MG63 (cell line): ENCODE results near the gene KIF6. TPM values are rescaled to one million over a fixed set of nuclear protein-coding genes. Genes with fewer than 3 reads are reported as not detected.

Experiments
- DNase-seq: peaks from one replicate; pipeline ENCODE4 v3.0.0-alpha.2; 2020
- H3K27me3 ChIP-seq: fragments of 250-450 bp; sonication (Bioruptor Pico); 2 replicates; pipeline ENCODE4 v1.5.1; 2020; ENCODE audit warnings: mild to moderate bottlenecking, moderate library complexity
- H3K36me3 ChIP-seq: fragments of 250-450 bp; sonication (Bioruptor Pico); 2 replicates; pipeline ENCODE4 v1.5.1; 2020; ENCODE audit warnings: mild to moderate bottlenecking, moderate library complexity
- H3K4me3 ChIP-seq: fragments of 250-450 bp; sonication (Bioruptor Pico); 2 replicates; pipeline ENCODE4 v1.5.1; 2020; ENCODE audit warnings: mild to moderate bottlenecking, moderate library complexity
- H3K9me3 ChIP-seq: fragments of 250-450 bp; sonication (Bioruptor Pico); 2 replicates; pipeline ENCODE4 v1.5.1; 2020; ENCODE audit warnings: mild to moderate bottlenecking, moderate library complexity
- total RNA-seq: library from RNA; depleted of rRNA; stranded (reverse); fragments of >200 nt; shearing (Covaris generic); gene quantifications from 2 replicates; pipeline ENCODE4 v1.2.3, GENCODE V29; 2014; ENCODE audit warnings: low replicate concordance

Gene KIF6
- total RNA-seq, 1 experiment from 2014 or later, result not detected

- DNase-seq, result no peak
- no peaks in the 10 kb centered on the region for H3K27me3 ChIP-seq
- no peak overlapping the region for H3K4me3 ChIP-seq
- H3K9me3 ChIP-seq, result no peaks in the 10 kb centered on the region
- no peaks in the 10 kb centered on the region for H3K36me3 ChIP-seq
These were observed 386.8 kb downstream of the KIF6 start for GRCh38 chr6:39338397-39338796.

DNA sequence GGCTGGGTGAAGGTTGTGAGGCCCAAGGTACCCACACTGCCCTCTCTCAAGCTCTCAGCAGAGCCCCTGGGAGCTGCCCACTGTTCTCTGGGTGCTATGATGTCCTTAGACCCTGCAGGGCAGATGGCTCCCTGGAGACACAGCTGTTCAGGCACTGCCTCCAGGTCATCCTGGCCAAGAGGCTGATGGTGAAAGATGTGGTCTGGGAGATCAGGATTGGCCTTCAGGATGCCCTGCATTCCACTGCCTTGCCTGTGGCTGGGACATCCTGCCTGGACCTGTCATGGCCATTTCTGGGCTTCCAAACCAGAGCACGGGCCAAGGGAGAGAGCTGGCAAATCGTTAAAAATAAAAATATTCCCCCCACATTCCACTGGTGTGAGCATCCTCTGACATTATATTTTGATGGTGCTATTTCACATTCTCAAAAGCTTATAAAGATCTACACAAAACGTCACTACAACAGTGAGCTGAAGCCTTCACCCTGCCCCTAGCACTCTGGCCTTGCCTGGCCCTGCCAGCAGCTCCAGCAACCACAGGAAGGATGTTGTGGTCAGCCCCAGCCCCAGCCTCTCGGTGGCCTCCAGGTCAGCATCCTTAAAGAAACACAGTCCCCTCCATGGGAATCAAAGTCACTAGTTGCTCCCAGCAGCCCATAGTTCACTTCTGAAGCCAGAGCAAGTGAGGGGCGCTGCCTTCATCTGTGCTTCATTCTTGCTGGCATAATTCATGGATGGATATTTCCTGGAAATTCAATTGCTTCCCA, 389.2 kb downstream of the KIF6 start:
- Histone ChIP-seq H3K4me3 (no peak overlapping the region), H3K9me3 (no peaks in the 10 kb centered on the region), H3K27me3 (no peaks in the 10 kb centered on the region), H3K36me3 (no peaks in the 10 kb centered on the region)
- peak; percentile 9 for DNase-seq

DNA sequence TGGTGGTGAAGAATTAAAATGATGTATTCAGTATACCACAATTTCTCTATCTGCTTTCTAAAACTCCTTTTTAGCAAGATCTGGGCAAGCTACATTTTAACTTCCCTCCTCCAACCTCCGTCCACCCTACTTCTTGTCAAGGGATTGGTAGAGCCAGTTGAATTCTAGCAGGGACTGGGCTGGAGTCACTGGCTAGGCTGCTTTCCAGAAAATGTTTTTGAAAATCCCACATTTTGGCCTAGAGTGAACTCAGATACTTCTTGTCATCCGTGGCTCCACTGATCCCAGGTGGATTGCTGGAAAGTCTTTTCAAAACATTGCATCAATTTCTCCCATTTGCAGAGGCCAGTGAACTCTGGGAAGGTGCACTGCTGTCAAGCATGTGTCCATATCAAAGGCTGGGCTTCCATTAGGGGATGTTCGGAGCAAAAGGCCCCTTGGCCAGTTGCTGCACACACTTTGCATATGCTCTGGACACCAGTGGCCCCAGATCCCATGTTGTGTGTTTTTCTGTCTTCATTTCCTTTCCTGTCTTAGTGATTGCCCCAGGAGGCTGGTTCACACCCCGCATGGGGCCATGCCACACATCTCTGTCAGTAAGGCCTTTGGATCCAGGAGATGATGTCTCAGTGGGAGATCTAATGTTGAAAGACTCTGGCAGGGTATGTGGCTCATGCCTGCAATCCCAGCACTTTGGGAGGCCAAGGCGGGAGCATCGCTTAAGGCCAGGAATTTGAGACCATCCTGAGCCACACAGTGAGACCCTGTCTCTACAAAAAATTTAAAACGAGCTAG, 391.4 kb downstream of the KIF6 start:
- no peak overlapping the region for H3K4me3 ChIP-seq
- no peaks in the 10 kb centered on the region for H3K36me3 ChIP-seq
- no peaks in the 10 kb centered on the region for H3K9me3 ChIP-seq
- no peaks in the 10 kb centered on the region for H3K27me3 ChIP-seq
- DNase-seq, result no peak

GRCh38 chr6:39330476-39330875, 394.7 kb downstream of the KIF6 start:
- Histone ChIP-seq H3K36me3 (no peaks in the 10 kb centered on the region), H3K9me3 (no peaks in the 10 kb centered on the region), H3K27me3 (no peaks in the 10 kb centered on the region), H3K4me3 (no peak overlapping the region)
- no peak for DNase-seq

GRCh38 chr6:39330057-39330456, 395.2 kb downstream of the KIF6 start:
- no peak overlapping the region for H3K4me3 ChIP-seq
- H3K9me3 ChIP-seq, result no peaks in the 10 kb centered on the region
- H3K36me3 ChIP-seq, result no peaks in the 10 kb centered on the region
- DNase-seq, result no peak
- no peaks in the 10 kb centered on the region for H3K27me3 ChIP-seq

DNA sequence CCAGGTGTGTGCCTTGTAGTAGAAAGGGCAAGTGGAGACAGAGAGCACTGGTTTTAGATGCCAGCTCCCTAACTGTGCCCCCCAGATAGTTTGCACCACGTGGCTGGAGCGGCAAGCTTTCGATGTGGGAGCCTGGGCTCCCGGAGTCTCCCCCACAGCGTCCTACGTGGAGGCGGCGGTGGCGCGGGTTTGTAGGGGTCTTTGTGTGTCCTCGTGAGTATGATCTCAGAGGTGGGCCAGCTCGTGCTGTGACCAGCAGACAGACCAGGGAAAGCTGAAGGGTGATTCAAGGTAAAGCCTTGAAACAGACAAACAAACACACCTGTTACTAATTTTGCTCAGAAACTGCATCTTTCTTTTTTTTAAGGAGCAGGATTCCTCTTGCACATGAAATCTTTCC, 397.1 kb downstream of the KIF6 start:
- no peak for DNase-seq
- Histone ChIP-seq H3K27me3 (no peaks in the 10 kb centered on the region), H3K9me3 (no peaks in the 10 kb centered on the region), H3K36me3 (no peaks in the 10 kb centered on the region), H3K4me3 (no peak overlapping the region)

DNA sequence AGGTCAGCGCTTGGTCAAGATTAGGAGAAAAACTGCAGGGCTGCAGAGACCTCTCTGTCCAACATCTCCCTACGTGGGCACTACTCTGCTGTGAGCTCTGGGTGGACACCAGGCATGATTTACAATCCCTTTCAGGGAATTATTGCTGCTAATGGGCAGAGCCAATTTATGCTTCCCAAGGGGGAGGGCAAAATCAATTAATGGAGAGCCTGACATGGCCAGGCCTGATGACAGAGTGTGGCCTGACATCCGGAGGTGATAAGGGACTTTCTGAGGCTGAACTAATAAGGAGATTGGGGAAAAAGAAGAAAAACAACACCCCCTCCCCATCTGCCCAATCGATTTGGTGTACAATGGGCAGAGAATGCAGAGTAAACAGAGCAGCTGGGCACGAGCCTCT, 397.7 kb downstream of the KIF6 start:
- no peaks in the 10 kb centered on the region for H3K27me3 ChIP-seq
- no peak overlapping the region for H3K4me3 ChIP-seq
- H3K36me3 ChIP-seq, result no peaks in the 10 kb centered on the region
- no peaks in the 10 kb centered on the region for H3K9me3 ChIP-seq
- DNase-seq, result no peak

GRCh38 chr6:39322306-39322850, 402.8 kb downstream of the KIF6 start, which contains the start of gene KCNK16:
KCNK16 (minus strand) TSS chr6:39322702; CDS start chr6:39322540, 162 bp downstream.
- no peaks in the 10 kb centered on the region for H3K36me3 ChIP-seq
- no peaks in the 10 kb centered on the region for H3K9me3 ChIP-seq
- no peaks in the 10 kb centered on the region for H3K27me3 ChIP-seq
- no peak for DNase-seq
- H3K4me3 ChIP-seq, result no peak within 1 kb of the TSS

DNA sequence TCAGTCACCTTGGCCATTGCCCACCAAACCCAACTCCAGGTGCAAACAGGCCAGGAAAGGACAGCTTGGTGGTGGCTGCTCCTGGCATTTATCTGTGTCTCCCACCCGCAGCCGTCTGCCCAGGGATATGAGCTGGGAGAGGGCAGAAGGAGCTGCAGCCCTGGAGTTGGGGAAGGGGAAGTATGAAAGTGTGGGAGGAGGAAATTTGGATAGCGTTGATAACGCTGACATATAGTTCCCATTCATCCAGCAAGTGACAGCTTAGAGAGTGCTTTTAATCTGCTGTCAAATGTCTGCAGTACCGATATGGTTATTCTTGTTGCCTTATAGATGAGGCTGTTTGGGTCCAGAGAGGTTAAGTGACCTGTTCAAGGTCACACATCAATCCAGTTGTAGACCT, 403.4 kb downstream of the KIF6 start:
- Histone ChIP-seq H3K9me3 (no peaks in the 10 kb centered on the region), H3K27me3 (no peaks in the 10 kb centered on the region), H3K36me3 (no peaks in the 10 kb centered on the region), H3K4me3 (no peak overlapping the region)
- DNase-seq, result no peak

DNA sequence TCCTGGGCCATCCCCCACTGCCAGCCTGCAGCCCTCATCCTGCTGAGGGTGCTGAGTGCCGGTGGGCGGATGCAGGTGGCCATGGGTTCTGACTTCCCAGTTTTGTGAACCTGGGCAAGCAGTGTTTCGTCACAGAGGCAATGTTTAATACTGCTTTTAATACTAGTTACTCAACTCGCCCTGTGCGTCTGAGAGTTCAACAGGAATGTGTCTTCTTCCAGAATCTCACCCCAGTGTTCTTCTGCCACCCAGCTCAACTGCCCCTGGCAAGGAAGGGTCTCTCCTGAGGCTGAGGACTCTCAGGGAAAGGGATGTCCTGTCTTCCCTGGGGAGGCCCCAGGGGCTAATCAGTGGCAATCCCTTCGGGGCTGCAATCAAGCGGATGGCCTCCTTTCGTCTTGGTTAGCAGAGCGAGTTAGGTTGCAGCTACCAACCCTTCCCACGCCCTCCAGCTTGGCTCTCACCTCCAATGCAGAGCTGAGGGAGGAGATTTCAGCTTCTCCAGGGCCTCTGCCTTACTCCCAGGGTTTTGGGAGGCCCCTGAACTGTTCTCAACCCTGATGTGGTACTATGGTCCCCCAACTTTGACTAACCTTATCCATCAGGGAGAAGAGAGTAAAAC, 404.7 kb downstream of the KIF6 start:
- Histone ChIP-seq H3K9me3 (no peaks in the 10 kb centered on the region), H3K4me3 (no peak overlapping the region), H3K36me3 (no peaks in the 10 kb centered on the region), H3K27me3 (no peaks in the 10 kb centered on the region)
- no peak for DNase-seq

GRCh38 chr6:39319621-39320362, 405.4 kb downstream of the KIF6 start:
- no peak for DNase-seq
- Histone ChIP-seq H3K27me3 (no peaks in the 10 kb centered on the region), H3K36me3 (no peaks in the 10 kb centered on the region), H3K4me3 (no peak overlapping the region), H3K9me3 (no peaks in the 10 kb centered on the region)

DNA sequence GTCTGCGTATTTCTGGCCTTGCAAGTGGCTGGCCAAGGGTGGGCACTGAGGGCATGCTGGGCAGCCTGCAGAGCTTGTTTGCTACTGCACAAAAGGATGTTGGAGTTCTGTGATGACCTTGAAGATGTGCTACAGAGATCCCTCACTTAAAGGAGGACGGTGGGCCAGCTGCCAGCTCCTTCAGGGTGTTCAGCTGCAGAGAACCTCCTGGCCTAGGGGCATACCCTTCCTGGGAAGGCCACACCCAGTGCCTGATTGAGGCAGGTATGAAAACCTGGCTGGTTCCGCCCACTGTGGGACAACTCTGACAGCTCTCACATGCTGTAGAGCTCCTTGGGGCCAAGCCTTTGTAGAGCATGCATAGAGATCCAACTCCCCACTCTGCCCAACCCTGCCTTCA, 408.0 kb downstream of the KIF6 start:
- H3K36me3 ChIP-seq, result no peaks in the 10 kb centered on the region
- no peak for DNase-seq
- no peak overlapping the region for H3K4me3 ChIP-seq
- H3K27me3 ChIP-seq, result no peaks in the 10 kb centered on the region
- no peaks in the 10 kb centered on the region for H3K9me3 ChIP-seq

DNA sequence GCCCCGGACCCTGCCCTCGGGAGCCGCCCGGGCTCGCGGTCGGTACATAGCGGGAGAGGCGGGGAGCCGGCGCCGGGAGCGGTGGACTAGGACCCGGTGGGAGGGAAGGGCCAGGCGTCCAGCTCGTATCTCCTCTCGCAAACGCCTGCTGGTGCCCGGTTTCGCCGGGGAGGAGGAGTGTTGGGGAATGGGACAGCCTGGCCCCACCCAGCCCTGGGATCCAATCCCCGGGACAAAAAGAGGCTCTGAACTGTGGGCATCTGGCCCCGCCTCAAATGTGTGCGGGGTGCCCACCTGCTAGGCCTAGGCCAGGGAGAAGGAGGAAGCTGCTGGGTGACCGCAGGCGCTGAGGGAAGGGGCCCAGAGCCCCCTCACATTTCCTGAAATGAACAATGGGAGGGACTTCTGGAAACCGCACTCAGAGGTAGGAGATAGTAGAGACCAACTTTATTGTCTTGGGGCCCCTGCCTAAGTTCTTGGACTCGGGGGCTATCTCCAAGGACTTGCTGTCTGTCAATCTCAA, 410.9 kb downstream of the KIF6 start, which contains the start of gene KCNK17:
Gene KCNK17, minus strand, starts transcription at position 147 of the 523 bp plus-strand sequence. Its CDS starts 99 bp downstream, at position 48.
- Histone ChIP-seq H3K9me3 (no peaks in the 10 kb centered on the region), H3K36me3 (no peaks in the 10 kb centered on the region), H3K4me3 (no peak within 1 kb of the TSS), H3K27me3 (no peaks in the 10 kb centered on the region)
- DNase-seq, result no peak

- no peak overlapping the region for H3K4me3 ChIP-seq
- H3K27me3 ChIP-seq, result no peaks in the 10 kb centered on the region
- DNase-seq, result no peak
- no peaks in the 10 kb centered on the region for H3K36me3 ChIP-seq
- H3K9me3 ChIP-seq, result no peaks in the 10 kb centered on the region
These were observed 411.5 kb downstream of the KIF6 start for GRCh38 chr6:39313526-39314272.

- peak; percentile 31 for DNase-seq
- H3K9me3 ChIP-seq, result no peaks in the 10 kb centered on the region
- H3K36me3 ChIP-seq, result no peaks in the 10 kb centered on the region
- no peak overlapping the region for H3K4me3 ChIP-seq
- H3K27me3 ChIP-seq, result no peaks in the 10 kb centered on the region
These were observed 412.2 kb downstream of the KIF6 start for GRCh38 chr6:39312912-39313525.
